Mammary epithelial cell (primary cell): ENCODE results near the gene ZNF454.

Experiments
- EZH2 ChIP-seq: IDR thresholded peaks from 2 replicates; pipeline ENCODE4 v1.6.1; 2012; ENCODE audit warnings: low read length, inconsistent platforms, borderline replicate concordance
- TF ChIP-seq, protein P1 (sequence below), 2 donors: IDR thresholded peaks in 1 of 2; conservative IDR thresholded peaks in 1 of 2; 2 replicates each; pipeline ENCODE4 v1.5.1; 2011 to 2012; ENCODE audit warnings: inconsistent platforms in 2 of 2, low read length in 2 of 2, mild to moderate bottlenecking in 2 of 2, control low read depth in 1 of 2, low read depth in 1 of 2; ENCODE audit not compliant: insufficient read depth in 1 of 2; ENCODE audit errors: extremely low read depth in 1 of 2

DNA sequence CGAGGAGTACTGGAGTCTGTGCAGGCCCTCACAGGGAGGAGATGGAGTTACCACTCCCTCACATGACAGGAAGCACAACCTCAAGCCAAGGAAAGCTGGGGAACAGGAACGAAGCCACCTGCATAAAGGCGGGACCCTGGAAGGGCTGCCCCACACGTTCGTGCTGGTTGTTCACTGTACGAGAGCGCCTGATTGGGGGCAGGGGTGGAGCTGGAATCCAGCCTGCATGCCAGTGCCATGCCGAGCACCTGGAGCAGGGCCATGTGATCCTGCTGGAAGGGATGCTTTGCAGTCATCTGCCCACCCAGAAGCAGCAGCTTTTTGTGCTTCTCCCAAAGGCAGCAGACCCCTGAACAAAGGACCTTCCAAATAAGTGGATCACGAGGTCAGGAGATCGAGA is 42.7 kb downstream of the ZNF454 start:
- no peak for TF ChIP-seq EZH2
- TF ChIP-seq, protein P1, sequence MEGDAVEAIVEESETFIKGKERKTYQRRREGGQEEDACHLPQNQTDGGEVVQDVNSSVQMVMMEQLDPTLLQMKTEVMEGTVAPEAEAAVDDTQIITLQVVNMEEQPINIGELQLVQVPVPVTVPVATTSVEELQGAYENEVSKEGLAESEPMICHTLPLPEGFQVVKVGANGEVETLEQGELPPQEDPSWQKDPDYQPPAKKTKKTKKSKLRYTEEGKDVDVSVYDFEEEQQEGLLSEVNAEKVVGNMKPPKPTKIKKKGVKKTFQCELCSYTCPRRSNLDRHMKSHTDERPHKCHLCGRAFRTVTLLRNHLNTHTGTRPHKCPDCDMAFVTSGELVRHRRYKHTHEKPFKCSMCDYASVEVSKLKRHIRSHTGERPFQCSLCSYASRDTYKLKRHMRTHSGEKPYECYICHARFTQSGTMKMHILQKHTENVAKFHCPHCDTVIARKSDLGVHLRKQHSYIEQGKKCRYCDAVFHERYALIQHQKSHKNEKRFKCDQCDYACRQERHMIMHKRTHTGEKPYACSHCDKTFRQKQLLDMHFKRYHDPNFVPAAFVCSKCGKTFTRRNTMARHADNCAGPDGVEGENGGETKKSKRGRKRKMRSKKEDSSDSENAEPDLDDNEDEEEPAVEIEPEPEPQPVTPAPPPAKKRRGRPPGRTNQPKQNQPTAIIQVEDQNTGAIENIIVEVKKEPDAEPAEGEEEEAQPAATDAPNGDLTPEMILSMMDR (conservative IDR thresholded peaks at IDR 0.05 in 1 of 2, IDR thresholded peaks at IDR 0.05 in 1 of 2; ENCODE audit: extremely low read depth in 1 of 2, insufficient read depth in 1 of 2, low read depth in 1 of 2, low read length in 2 of 2), result no peak
